Activated CD4-positive, alpha-beta T cell treated with anti-CD3 and anti-CD28 coated beads, Interleukin-2, amount 50 U/mL, for 1 hour (primary cell): ENCODE measurements around the gene DCST2.
A peak's percentile ranks its signal among the peaks of the same experiment; 100 is the strongest.

Source experiments
- DNase-seq: peaks from one replicate; pipeline ENCODE4 v3.0.0-alpha.2; 2020

DCST2 gene

DNA sequence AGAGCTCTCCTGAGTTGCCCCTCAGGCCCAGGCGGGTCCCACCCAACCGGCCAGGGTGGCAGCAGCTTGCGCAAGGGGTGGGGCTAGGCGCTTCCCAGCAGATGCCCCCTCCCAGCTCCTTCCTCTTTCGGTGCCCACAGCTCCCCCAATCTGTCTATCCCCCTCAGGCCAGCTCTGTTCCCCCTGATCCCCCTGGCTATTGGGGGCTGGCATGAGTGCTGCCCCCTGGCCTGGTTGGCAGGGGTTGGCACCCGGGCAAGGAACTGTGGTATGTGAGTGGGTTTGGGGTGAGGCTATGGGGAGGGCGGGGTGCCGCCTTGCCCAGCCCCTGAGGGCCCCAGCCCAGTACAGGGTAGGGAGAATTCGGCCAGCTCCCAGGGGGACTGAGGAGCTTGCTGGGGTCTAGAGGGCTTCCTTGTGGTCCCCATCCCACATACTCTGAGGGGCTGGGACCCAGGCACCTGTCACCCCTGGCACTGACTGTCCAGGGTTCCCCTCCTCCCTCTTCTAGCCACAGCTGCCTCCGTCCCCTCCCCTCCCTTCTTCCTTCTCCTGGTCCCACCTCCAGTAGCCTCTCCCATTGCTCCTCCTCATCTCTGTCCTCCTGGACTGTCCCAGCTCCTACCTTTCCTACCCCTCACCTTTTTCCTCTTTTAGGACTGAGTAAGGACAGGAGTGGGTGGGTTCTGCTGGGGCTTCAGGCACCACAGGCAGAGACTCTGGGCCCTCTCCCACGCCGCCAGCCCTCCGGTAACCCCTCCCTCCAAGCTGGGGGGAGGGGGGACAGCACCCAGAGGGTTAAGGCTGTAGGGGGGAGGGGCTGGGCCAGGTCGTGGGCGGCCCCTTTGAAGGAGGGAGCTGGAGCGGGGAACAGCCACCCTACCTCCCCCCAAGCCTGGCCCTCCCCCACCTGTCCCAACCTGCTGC lies 25.3 kb downstream of the DCST2 start:
- DNase-seq = no peak

DNA sequence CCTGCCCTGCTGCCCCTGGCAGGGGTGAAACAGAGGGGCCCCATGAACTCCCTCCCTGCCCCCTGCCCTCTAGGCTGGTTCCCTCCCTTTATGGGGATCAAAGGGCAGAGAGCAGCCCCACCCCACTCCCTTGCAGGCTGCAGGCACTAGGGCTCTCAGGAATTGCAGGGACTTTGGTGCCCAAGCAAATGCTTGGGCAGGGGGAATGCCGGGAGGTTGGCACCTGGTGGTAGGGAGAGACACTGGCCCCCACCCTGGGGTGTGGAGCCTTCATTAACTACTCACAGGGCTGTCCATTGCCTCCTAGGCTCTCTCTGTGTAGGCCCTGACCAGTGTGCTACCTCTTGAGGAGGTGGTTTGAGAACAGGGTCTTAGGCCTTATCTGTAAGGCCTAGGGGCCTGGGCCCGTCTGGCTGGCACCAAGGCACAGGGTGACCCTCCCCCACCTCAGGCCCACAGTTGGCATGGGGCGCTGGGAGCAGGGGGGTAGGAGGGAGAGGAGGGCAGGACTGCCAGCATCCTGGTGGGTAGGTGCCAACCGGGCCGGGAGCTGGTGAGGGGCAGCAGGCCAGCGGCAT lies 26.2 kb downstream of the DCST2 start:
- no peak for DNase-seq

DNA sequence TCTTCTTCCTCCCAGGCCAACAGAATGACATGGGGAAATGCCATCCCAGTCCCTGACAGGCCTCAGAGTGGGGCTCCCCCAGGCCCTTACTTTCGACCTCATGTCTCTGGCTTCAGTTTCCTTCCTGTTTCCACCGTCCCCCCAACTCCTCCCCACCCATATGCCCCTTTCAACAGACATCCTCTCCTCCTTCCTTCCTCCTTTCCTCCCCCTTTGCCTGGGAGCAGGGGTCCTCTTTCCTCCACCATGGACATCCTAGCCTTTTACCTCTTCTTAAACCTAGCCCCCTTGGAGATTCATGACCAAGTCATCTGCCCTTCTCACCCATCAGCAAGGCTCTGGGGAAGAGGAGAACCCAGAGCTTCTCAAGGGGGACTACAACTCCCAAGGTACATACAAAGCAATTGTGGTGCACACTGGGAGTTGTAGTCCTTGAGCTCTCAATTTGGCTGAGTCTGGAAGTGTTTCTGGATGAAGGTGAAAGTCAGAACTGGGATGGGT lies 26.9 kb downstream of the DCST2 start:
- DNase-seq = no peak

- no peak for DNase-seq
These were observed 28.2 kb downstream of the DCST2 start for GRCh38 chr1:155005076-155006011.

- DNase-seq = no peak
These were observed 29.1 kb downstream of the DCST2 start for GRCh38 chr1:155004352-155005075.

DNA sequence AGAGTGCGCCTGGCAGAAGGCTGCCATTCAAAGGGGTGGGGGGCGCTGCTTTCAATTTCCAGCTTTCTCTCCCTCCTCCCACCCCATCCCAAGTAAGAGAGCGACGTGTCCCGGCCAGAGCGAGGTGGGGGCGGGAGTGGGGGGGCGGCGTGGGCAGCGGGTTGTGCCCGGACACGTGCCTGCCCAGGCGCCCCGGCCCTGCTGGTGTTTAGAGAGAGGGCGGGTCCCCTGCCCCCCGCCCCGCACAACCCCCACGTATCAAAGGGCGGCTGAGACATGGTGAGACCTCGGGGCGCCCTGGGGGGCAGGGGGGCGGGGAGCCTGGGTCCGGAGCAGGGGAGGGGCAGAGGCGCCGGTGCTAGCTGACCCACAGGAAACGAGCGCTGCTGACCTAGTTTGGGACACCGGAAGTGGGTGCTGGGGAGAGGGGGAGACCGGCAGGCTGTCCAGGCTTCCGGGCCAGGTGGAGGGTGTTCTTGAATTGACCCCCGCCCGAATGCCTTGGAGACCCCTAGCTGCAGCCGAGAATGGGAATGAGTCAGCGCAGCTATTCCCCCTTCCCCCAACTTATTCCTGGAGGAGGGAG lies 29.7 kb downstream of the DCST2 start:
- no peak for DNase-seq

DNA sequence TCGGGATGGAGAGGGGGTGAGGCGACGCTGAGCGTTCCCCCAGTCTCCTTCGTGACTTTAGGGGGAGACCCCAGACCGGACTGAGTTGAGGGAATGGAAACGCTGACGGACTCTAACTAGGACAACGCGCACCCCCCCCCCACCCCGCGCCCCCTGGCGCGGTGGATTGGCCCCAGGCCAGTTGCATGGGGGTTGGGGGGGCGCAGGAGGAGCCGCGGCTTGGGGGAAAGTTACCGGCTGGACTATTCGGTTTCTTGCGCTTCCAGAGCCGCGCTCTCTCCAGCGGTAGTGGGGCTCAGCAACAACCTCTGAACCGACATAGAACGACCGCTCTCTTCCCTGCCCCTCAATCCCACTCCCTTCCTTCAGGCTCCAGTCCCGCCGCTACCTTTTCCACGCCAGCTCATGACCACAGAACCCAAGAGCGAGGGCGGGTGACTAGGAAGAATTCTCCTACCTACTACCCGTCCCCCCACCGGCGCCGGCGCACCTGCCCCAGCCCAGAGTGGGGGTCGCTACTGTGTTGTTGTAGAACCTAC lies 30.3 kb downstream of the DCST2 start:
- DNase-seq = no peak

- no peak for DNase-seq
These were observed 30.9 kb downstream of the DCST2 start, which contains the start of gene ZBTB7B for GRCh38 chr1:155002464-155003226. TSS of gene ZBTB7B (plus strand) at chr1:155002802. CDS start at chr1:155014661, 11,859 bp downstream.

DNA sequence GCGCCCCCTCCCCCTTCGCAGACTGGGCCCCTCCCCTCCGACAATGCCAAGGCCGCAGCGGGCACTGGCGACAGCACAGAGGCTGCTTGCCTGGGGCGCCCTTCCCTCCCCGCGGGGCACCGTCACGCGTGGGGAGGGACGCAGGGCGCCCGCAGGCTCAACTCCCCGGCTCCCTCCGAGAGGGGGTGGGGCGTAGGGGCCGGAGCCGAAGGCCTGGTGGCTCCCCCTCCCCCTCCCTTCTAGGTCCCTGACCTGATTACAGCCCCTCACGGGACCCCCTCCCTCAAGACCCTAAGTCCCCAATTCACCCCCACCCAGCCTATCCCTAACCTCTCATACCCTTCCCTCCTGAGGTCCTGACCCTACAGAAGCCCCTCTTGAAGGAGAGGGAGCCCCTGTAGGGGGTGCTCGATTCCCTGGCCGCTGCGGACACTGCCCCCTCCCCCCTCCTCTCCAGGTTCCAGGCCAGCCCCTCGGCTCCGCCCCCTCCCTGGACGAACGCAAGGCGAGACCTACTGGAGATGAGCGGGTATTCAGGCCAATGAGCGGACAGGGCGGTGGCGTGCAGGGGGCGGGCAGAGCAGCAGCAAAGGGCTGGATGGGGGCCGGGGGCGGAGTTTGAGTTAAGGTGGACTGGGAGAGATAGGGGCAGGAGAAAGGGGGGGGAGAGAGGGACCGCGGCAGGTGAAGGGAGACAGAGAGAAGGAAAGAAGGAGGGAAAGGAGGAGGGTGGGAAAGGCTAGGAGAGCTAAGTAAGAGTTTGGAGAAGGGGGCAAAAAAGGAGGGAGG lies 31.7 kb downstream of the DCST2 start:
- peak; percentile 98 for DNase-seq

DNA sequence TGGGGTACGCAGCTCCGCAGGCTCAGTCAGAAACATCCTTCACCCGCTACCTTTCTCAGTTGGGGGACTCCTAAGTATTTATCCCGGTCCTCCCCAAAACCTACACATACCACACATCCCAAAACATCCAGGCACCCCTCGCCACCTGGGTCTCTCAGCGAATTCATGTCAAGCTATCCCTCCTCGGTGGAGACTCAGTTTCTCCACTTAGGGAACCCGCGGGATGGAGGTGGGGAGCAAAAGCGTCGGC lies 32.2 kb downstream of the DCST2 start:
- DNase-seq = no peak

GRCh38 chr1:155000726-155001424 lies 32.7 kb downstream of the DCST2 start:
- peak; percentile 79 for DNase-seq

GRCh38 chr1:155000411-155000725 lies 33.2 kb downstream of the DCST2 start:
- no peak for DNase-seq

GRCh38 chr1:154999571-155000410 lies 33.8 kb downstream of the DCST2 start:
- no peak for DNase-seq

DNA sequence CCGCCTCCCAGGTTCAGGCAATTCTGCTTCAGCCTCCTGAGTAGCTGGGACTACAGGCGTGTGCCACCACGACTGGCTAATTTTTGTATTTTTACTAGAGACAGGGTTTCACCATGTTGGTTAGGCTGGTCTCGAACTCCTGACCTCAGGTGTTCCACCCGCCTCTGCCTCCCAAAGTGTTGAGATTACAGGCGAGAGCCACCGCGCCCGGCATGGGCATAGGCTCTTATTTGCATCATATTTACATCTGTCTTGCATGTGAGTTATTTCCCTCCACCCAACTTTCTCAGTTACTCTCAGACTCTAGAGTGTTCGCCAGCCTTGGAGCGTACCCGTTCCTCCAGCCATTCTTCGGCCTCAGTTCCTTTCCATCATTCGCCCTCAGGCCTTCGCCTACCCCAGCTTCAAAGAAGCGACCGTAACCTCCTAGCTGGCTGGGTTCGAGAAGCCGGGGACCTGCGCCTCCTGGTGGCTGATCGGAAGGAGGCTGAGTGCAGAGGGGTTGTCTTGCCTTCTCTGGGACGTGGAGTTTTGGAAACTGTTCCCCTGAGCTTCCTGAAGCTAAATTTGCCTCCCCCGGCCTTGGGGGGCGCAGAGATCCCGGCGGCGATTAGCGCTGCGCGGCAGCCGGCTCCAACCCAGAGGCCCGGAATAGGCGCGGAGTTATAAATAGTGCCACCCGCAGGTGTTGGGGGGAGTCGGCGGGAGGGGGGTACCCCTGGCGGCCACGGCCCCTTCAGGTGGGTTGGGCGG lies 34.6 kb downstream of the DCST2 start:
- DNase-seq = peak; percentile 70

DNA sequence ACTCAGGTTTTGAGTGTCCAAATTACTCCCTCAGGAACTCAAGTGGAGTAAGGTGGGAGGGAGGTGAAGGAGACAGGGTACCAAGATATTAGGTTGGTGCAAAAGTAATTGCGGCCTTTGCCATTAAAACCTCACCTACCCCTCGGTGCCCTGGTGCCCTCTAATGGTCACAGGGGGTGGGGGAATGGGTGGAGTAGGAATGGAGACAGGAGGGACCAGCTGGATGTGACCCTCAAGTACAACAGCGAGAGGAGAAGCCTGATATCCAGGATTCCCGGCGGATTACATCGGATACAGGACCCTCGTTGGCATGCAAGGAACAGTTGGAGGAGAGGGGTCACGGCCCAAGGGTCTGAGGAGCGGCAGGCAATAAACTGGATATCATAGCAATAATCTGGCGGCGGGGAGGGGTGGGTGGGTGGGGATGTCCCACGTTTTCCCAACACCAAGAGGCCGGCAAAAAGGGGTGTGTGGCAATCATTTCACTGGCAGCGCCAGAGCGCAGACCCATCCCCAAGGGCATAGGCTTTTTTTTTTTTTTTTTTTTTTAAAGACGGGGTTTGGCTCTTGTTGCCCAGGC lies 35.3 kb downstream of the DCST2 start:
- DNase-seq = no peak

- DNase-seq = no peak
These were observed 36.4 kb downstream of the DCST2 start for GRCh38 chr1:154996966-154997701.
